ENCODE measurements around the gene MROH2A.

The MROH2A gene

DNA sequence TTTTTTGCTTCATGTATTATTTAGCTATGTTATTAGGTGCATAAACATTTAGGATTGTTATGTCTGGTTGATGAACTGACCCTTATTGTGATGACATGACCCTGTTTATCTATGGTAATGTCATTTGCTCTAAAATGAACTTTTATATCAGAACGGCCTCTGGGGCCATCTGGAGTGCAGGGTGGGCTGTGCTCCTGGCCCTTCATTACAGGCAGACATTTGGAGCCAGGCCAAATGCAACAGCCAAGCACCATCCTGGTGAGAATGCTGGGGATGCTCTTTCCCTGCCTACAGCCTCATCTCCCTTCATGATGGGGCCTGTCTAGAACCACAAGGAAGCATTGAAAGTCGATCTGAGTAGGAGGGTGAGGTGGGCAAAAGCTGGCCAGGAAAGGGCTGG, 38.2 kb downstream of the MROH2A start:
- DNase-seq = peak; percentile 92
- TF ChIP-seq, protein P1, sequence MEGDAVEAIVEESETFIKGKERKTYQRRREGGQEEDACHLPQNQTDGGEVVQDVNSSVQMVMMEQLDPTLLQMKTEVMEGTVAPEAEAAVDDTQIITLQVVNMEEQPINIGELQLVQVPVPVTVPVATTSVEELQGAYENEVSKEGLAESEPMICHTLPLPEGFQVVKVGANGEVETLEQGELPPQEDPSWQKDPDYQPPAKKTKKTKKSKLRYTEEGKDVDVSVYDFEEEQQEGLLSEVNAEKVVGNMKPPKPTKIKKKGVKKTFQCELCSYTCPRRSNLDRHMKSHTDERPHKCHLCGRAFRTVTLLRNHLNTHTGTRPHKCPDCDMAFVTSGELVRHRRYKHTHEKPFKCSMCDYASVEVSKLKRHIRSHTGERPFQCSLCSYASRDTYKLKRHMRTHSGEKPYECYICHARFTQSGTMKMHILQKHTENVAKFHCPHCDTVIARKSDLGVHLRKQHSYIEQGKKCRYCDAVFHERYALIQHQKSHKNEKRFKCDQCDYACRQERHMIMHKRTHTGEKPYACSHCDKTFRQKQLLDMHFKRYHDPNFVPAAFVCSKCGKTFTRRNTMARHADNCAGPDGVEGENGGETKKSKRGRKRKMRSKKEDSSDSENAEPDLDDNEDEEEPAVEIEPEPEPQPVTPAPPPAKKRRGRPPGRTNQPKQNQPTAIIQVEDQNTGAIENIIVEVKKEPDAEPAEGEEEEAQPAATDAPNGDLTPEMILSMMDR (IDR thresholded peaks at IDR 0.05; ENCODE audit: low read depth, low read length) = no peak
- Histone ChIP-seq H3K4me1 (peaks cover 13% of the 10 kb centered on the region), H3K9me3 (no peaks in the 10 kb centered on the region), H3K27me3 (no peaks in the 10 kb centered on the region), H3K4me3 (ENCODE audit: low read depth, low read length) (no peak overlapping the region), H3K36me3 (no peaks in the 10 kb centered on the region)

DNA sequence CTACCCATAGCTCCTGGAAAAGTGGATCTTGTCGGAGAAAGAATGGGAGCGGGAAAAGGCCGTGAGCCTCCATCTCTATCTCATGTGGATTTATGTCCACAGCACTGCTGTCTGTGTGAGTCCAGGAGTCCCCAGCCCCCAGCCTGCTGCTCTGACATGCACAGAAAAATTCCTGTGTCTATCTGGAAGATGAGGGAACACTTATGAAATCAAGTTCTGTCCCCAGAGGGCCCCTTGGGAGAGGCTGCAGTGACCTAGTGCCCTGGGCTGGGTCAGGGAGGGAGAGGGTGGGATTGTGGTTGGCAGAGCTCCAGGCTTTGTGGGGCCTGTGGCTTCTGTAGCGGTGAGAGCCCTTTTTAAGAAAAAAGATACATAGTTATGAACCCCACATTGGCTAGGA, 38.6 kb downstream of the MROH2A start:
- DNase-seq = peak; percentile 52
- Histone ChIP-seq H3K4me1 (peaks cover 13% of the 10 kb centered on the region), H3K9me3 (no peaks in the 10 kb centered on the region), H3K27me3 (no peaks in the 10 kb centered on the region), H3K36me3 (no peaks in the 10 kb centered on the region), H3K4me3 (ENCODE audit: low read depth, low read length) (no peak overlapping the region)
- TF ChIP-seq, protein P1 (IDR thresholded peaks at IDR 0.05; ENCODE audit: low read depth, low read length) = no peak

DNA sequence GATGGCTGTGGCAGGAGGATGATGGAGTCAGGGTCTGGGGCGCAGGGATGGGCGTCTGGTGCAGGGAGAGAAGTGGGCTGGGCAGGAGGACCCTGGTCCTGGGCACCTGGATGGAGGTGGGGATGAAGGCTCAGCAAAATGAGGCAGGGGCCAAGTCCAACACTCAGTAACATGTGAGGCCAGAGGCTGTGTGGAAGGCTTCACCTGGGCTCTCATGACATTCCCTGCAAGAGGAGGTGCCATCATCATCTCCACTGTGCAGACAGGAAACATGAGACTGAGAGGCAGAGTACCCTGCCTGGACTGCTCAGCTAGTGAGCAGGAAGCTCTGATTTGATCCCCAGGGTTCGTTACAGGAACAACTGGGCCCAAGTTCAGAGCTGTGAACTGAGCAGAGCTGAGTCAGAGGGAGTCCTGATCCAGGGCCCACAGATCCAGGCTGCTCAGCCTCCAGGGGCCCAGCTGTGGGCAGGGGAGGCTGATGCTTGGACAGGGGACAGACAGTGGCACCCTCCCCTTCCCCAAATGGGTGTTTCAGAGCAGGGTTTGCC, 39.3 kb downstream of the MROH2A start:
- no peaks in the 10 kb centered on the region for H3K27me3 ChIP-seq
- no peaks in the 10 kb centered on the region for H3K9me3 ChIP-seq
- TF ChIP-seq, protein P1 (IDR thresholded peaks at IDR 0.05; ENCODE audit: low read depth, low read length) = no peak

DNA sequence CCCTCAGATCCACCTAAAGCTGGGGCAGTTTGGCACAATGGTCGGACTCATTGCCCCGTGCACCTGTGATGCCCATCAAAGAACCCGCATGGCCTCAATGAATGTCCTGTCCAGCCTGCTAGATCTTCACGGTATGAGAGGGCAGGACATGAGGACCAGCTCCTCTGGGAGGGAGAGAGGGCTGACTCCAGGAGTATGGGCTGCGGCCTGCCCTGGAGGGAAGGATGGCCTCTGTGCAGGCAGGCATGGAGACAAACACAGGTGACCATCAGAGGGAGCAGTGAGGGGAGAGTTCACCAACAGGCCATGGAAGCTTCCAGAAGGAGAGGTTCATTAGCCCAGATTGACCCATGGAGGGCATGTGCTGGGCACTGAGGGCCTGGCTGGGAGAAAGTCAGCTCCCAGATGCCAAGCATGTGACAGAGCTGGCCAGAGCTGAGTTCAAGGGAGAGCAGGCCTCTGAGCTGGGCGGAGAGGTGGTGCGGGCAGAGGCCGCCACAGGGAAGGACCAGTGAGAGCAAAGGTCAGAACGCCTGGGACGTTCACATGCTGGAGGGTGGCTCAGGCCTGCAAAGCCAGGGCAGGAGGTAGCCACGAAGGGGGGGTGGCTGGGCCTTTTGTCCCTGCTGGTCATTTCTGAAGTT, 40.0 kb downstream of the MROH2A start:
- DNase-seq = no peak
- H3K9me3 ChIP-seq = no peaks in the 10 kb centered on the region
- TF ChIP-seq, protein P1 (IDR thresholded peaks at IDR 0.05; ENCODE audit: low read depth, low read length) = no peak
- peaks cover 13% of the 10 kb centered on the region for H3K4me1 ChIP-seq
- no peaks in the 10 kb centered on the region for H3K36me3 ChIP-seq
- no peaks in the 10 kb centered on the region for H3K27me3 ChIP-seq
- no peak overlapping the region for H3K4me3 ChIP-seq (ENCODE audit: low read depth, low read length)

More for the DNA sequence above, 39.3 kb downstream of the MROH2A start:
- DNase-seq = peak; percentile 6
- peaks cover 13% of the 10 kb centered on the region for H3K4me1 ChIP-seq
- H3K4me3 ChIP-seq (ENCODE audit: low read depth, low read length) = no peak overlapping the region
- no peaks in the 10 kb centered on the region for H3K36me3 ChIP-seq

DNA sequence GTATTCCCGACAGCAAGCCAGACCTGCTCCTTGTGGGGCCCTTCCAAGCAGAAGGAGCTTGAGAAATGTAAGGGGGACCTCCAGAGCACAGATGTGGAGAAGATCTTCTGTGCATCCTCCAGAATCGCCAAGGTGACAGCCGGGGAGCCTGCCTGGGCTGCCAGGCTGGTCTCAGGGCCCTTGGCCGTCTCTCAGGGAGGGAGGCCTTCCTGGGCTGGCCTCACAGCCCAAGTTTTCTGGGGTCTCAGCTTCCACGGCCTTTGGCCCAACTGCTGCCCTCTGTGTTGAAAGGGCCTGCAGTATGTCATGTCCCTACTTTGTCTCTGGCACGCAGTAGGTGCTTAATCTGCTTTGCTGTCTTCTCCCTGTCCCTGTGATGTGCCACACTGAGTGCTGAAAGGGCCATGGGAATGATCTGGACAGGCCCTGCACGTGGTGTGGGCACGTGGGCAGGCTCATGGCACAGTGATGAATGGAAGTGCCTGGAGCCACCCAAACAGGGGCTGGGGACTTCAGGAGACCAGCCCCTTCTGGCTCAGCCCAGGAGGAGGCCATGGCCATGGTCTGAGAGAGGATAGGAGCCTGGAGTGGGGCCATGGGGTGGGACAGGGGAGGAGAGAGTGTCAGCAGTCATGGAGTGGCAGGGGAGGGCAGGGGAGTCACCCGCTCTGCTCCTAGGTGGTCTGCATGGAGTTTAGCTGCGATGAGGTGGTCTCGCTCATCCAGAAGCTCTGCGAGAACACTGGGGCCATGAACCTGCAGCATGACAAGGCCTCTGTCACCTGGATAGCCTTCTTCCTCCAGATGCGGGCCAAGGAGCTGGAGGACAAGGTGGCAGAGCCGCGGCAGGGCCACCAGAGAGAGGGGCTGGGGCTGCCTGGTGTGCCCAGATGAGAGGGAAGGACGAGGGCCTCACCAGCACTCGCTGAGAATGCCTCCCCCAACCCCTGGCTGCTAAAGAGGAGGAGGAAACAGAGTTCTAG, 40.8 kb downstream of the MROH2A start:
- Histone ChIP-seq H3K27me3 (no peaks in the 10 kb centered on the region), H3K4me1 (peaks cover 13% of the 10 kb centered on the region), H3K4me3 (ENCODE audit: low read depth, low read length) (no peak overlapping the region), H3K9me3 (no peaks in the 10 kb centered on the region), H3K36me3 (no peaks in the 10 kb centered on the region)
- DNase-seq = no peak
- TF ChIP-seq, protein P1 (IDR thresholded peaks at IDR 0.05; ENCODE audit: low read depth, low read length) = no peak

Data from BE2C (cell line).